IPS-NIHi11 (cell line): ENCODE data around the gene ALOX15.
"Not testable (repeated sequence)": the region's sequence is repeated elsewhere in the genome, so short reads cannot be mapped to it uniquely, and the experiment has no call there.

Source experiments
- DNase-seq: peaks from one replicate; pipeline ENCODE4 v3.0.0; 2012; ENCODE audit warnings: mixed read lengths, low spot score

The ALOX15 gene

DNA sequence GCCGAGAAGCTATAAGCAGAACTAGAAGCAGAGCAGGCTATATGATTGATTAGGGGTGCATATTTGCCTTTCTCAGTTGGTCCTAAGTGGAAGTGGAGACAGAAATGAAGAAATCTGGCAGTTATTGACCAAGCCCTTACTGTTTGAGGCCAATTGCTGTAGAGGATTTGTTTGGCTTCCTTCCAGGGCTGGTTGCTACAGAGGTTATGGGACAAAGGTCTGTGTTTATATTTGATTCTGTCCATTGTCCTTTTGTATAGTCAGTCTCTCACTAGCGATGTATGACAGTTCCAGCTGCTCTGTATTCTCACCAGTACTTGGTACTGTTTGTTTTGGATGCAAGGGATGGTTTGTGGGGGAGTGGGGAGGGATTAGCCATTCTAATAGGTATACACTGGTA lies 7.3 kb upstream of the ALOX15 start:
- no peak for DNase-seq

GRCh38 chr17:4645642-4646041 lies 4.2 kb upstream of the ALOX15 start:
- no peak for DNase-seq

- DNase-seq = no peak
Measured at GRCh38 chr17:4643676-4644075, 2.2 kb upstream of the ALOX15 start.

DNA sequence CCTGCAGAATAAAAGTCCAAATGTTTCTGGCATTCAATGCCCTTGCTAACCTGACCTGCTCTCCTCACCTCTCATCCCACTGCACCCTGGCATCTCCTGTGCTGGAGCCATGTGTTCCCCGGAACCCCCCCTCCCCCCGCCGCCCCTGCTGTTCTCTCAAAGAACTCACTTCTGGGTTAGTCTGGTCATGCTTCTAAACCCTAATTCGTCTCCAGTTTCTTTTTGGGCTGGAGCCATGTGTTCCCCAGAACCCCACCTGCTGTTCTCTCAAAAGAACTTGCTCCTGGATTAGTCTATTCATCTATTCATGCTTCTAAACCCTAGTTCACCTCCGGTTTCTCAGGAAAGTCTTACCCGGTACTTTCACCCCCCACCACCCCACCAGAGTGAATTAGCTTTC lies 808 bp upstream of the ALOX15 start:
- peak; percentile 24 for DNase-seq

GRCh38 chr17:4640569-4641188 lies 799 bp downstream of the ALOX15 start:
- not testable (repeated sequence) for DNase-seq

- peak; percentile 72 for DNase-seq
Measured at GRCh38 chr17:4639301-4640059, 2.0 kb downstream of the ALOX15 start.

GRCh38 chr17:4638766-4639165 lies 2.7 kb downstream of the ALOX15 start:
- DNase-seq = peak; percentile 6

DNA sequence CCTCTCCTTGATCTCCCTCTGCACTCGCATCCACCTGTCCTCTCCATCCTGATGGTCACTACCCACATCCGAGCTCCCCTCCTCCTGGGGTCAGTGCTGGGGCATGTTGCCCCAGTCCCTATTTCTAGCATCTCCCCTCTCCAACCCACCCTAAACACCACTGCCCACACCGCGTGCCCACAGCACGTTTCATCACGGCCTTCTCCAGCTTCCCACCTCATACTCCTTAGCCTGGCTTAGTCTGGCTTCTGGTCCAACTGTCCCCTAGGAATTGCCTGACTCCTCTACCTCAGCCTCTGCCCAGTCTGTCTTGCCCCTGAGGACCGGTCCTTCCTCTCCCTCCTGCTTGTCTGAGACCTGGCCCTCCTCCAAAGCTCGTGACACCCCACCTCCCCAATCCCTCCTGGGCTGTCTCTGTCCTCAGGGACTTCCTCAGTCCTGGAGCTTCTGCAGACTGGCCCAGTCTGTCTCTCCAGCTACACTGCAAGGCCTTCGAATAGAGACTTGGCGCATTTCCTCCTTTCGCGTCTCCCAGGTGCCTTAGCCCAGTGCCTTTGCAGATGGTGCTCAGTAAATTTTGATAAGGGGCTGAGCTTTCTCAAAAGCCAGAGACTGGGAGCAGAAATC lies 4.9 kb downstream of the ALOX15 start:
- DNase-seq = peak; percentile 2

GRCh38 chr17:4635823-4636375 lies 5.6 kb downstream of the ALOX15 start:
- DNase-seq = peak; percentile 20

DNA sequence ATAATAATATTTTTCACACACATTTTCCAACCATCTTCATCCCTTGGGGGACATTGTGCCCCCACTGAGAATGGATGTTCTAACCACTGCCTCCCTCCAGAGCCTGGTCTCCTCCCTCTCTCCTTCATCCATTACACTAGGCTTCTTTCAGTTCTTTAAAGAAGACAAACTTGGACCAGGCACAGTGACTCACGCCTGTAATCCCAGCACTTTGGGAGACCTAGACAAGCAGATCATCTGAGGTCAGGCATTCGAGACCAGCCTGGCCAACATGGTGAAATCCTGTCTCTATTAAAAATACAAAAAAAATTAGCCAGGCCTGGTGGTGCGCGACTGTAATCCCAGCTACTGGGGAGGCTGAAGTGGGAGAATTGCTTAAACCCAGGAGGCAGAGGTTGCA lies 6.5 kb downstream of the ALOX15 start:
- no peak for DNase-seq

DNA sequence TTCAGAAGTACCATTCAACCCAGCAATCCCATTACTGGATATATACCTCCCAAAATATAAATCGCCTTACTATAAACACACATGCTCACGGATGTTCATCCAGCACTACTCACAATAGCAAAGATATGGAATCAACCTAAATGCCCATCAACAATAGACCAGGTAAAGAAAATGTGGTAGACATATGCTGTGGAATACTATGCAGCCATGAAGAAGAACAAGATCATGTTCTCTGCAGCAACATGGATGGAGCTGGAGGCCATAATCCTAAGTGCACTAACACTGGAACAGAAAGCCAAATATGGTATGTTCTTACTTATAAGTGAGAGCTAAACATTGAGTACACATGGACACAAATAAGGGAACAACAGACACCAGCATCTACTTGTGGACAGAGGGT lies 7.8 kb downstream of the ALOX15 start:
- no peak for DNase-seq

DNA sequence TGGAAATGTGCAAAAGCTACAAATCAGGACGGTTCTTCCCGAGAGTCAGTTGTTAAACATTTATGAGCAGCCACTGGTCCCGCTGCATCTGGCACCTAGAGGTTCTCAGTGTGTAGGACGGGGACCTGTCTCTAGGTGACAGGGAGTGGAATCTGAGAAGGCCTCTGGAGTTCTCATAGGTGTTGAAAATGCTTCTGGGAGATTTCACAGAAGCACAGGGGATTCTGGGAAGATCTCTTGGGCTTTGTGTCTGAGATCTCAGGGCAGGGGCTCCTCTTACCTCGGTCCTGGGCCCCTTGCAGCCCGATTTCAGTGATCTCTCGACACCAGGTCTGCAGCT lies 8.9 kb downstream of the ALOX15 start:
- peak; percentile 5 for DNase-seq

GRCh38 chr17:4631836-4632580 lies 9.5 kb downstream of the ALOX15 start:
- peak; percentile 26 for DNase-seq

- no peak for DNase-seq
Measured at GRCh38 chr17:4631431-4631830, 10.0 kb downstream of the ALOX15 start.

- DNase-seq = no peak
Measured at GRCh38 chr17:4626734-4627256, 14.7 kb downstream of the ALOX15 start.

DNA sequence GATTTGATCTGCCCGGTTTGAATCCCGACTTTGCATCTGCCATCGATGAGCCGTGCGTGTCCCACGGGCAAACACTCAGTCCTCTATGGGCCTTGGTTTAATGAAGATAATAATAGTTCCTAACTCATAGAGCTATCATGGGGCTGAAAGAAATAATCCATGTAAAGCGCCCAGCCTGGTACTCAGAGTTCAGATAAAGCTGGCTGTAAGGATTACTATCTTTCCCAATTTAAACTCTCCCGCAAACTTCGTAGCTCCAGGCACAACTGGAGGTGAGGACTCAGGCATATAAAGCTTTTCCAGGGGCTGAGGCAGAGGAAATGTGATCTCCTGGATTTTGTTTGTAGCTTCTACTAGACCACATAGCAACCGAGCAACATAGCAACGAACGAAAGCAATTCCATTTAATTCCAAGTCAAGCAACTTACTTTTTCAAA lies 16.3 kb downstream of the ALOX15 start:
- DNase-seq = peak; percentile 3

DNA sequence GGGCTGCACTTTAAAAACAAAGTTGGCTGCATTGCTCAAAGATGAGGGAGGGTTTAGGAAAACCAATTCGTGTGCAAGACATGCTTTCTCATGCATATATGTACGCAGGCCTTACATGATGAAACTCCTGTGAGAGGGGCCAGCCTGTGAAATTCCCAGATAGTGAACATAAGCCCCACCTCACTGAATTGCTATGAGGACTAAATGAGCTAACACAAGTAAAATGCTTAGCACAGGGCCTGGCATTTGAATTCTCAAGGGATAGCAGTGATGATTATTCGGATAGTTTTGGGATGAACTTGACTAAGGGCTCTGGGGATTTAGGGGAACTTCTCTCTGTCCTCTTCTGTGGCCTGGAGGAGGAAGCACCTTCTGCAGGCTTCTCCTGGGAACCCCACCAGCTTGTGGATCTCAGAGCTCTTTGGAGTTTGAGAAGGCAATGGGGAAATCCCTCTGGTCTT lies 17.0 kb downstream of the ALOX15 start:
- not testable (repeated sequence) for DNase-seq

- DNase-seq = no peak
Measured at GRCh38 chr17:4623249-4623648, 18.2 kb downstream of the ALOX15 start.

- DNase-seq = no peak
Measured at GRCh38 chr17:4622375-4622774, 19.1 kb downstream of the ALOX15 start.

DNA sequence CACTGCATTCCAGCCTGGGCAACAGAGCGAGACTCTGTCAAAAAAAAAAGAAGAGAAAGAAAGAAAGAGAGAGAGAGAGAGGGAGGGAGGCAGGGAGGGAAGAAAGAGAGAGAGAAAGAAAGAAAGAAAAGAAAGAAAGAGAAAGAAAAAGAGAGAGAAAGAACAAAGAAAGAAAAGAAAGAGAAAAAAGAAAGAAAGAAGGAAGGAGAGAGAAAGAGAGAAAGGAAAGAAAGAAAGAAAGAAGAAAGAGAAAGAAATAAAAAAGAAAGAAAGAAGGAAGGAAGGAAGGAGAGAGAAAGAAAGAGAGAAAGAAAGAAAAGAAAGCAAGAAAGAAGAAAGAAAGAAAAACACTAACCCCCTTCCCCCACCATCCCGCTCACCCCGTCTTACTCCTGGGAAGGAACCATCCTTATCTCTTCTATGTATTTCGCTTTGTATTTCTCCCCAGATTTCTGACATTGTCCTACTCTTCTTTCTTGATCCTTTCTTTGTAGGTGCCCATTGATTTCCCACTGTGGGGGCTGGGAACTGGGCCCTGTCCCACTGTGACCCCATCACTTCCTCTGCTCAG lies 20.9 kb downstream of the ALOX15 start:
- peak; percentile 5 for DNase-seq

DNA sequence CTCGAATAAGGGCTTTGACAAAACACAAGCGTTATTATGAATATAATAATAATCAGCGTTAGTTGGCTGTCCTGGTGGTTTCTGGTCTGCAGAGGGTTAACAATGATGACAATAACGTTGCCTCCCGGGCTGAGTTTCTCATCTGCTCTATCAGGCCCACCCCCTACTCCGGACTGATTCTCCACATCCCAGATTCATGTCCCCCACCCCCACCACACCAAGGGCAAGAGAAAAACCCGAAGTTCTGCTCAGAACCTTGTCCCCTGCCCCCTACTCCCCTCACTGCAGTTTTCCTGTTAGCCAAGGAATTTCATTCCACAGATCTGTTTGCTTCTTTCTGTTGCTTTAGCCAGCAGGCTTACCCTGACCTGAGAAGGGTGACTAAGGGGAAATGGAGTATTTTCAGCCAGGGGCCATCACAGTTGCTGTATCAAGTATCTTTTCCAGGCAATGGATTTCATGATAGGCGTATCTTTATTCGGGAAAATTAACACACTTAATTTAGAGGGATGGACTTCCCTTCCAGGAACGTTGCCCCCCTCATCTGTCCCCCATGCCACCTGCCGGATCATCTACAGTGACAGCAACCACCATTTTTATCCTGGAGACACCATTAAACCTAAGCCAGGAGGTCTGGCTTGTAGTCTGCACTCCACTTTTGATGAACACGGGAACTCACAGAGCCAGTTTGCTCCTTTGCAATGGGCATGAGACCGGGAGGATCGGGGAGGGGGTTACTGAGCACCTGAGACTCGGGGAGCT lies 23.7 kb downstream of the ALOX15 start:
- peak; percentile 22 for DNase-seq
